Endothelial cell of umbilical vein (primary cell): ENCODE data around the gene SETX. TPM values are rescaled to one million over a fixed set of nuclear protein-coding genes. Genes with fewer than 3 reads are reported as not detected.

ENCODE experiments used
- BruUV-seq: library from RNA; stranded (reverse); fragments of 400-500 nt; replicated peaks from 2 replicates; lab custom pipeline; 2021; lab: Mats Ljungman, UMichigan
- CTCF ChIA-PET: fragments of 300-600, 350-600 bp; sonication (Branson Sonifier 250); formaldehyde crosslinking; loops from one replicate; lab custom pipeline; 2021; ENCODE audit warnings: antibody characterized with exemption, inconsistent platforms; lab: Charles Lee
- POLR2A ChIA-PET: fragments of 300-600, 350-600 bp; sonication (Branson Sonifier 250); formaldehyde crosslinking; loops from one replicate; lab custom pipeline; 2021; ENCODE audit warnings: antibody characterized with exemption, inconsistent platforms; lab: Charles Lee
- DNase-seq: peaks from one replicate; pipeline ENCODE4 v3.0.0-alpha.2; 2011; ENCODE audit warnings: low read depth, low spot score
- FAIRE-seq: peaks from 2 replicates; lab custom pipeline; 2011; peaks lifted over from hg19 to GRCh38; lab: Jason Lieb, UNC
- H2AFZ ChIP-seq: 2 replicates; pipeline ENCODE4 v1.6.0; 2012; ENCODE audit warnings: low read depth, low read length, control low read depth, inconsistent platforms
- H3K27ac ChIP-seq: 2 replicates; pipeline ENCODE4 v1.5.1; 2011; ENCODE audit warnings: low read depth, mild to moderate bottlenecking, control low read depth, low read length, moderate library complexity; ENCODE audit not compliant: insufficient read depth
- H3K27me3 ChIP-seq, 2 experiments: 2 replicates each; pipeline versions ENCODE4 v1.6.0 to v1.6.1; 2011; ENCODE audit warnings: low read length in 2 of 2, mixed read lengths in 1 of 2; ENCODE audit not compliant: control insufficient read depth in 2 of 2, insufficient read depth in 2 of 2
- H3K36me3 ChIP-seq, 2 experiments: 2 replicates in 1 of 2; 3 replicates in 1 of 2; pipeline ENCODE4 v1.5.1; 2011; ENCODE audit warnings: low read length in 2 of 2, mild to moderate bottlenecking in 1 of 2, moderate library complexity in 1 of 2; ENCODE audit not compliant: control insufficient read depth in 2 of 2, insufficient read depth in 2 of 2; ENCODE audit errors: extremely low read depth in 1 of 2
- H3K4me1 ChIP-seq: 3 replicates; pipeline ENCODE4 v1.5.1; 2011; ENCODE audit warnings: mild to moderate bottlenecking, low read length; ENCODE audit not compliant: control insufficient read depth, insufficient read depth; ENCODE audit errors: extremely low read depth
- H3K4me2 ChIP-seq: 2 replicates; pipeline ENCODE4 v1.6.1; 2011; ENCODE audit warnings: low read length, control low read depth, mixed read lengths; ENCODE audit not compliant: insufficient read depth
- H3K4me3 ChIP-seq, 3 experiments: fragments of 200-600 bp in 1 of 3; sonication (generic), shearing (Covaris generic) in 1 of 3; replicated peaks in 1 of 3; 2 replicates each; pipeline ENCODE4 v1.5.1; 2011 to 2016; ENCODE audit warnings: control low read depth in 3 of 3, low read length in 3 of 3, mild to moderate bottlenecking in 2 of 3, inconsistent platforms in 1 of 3, low read depth in 1 of 3, moderate library complexity in 1 of 3; ENCODE audit not compliant: insufficient read depth in 1 of 3
- H3K79me2 ChIP-seq: 2 replicates; pipeline ENCODE4 v1.6.0; 2012; ENCODE audit warnings: low read length, inconsistent platforms; ENCODE audit not compliant: control insufficient read depth, insufficient read depth
- H3K9ac ChIP-seq: replicated peaks from 2 replicates; pipeline ENCODE3; 2011; ENCODE audit warnings: low read length, control low read depth; ENCODE audit not compliant: insufficient read depth; ENCODE audit errors: extremely low read depth
- H3K9me1 ChIP-seq: replicated peaks from 3 replicates; pipeline ENCODE4 v1.6.0; 2011; ENCODE audit warnings: mild to moderate bottlenecking, low read length; ENCODE audit not compliant: control insufficient read depth, insufficient read depth; ENCODE audit errors: extremely low read depth
- H3K9me3 ChIP-seq: replicated peaks from 2 replicates; pipeline ENCODE4 v1.5.1; 2012; ENCODE audit warnings: low read length, inconsistent platforms; ENCODE audit not compliant: control insufficient read depth, insufficient read depth
- H4K20me1 ChIP-seq: replicated peaks from 2 replicates; pipeline ENCODE3; 2011; ENCODE audit warnings: mild to moderate bottlenecking, low read length; ENCODE audit not compliant: control insufficient read depth, insufficient read depth; ENCODE audit errors: extremely low read depth
- EZH2 ChIP-seq: IDR thresholded peaks from 2 replicates; pipeline ENCODE4 v1.6.1; 2012; ENCODE audit warnings: borderline replicate concordance, low read depth, mild to moderate bottlenecking, moderate library complexity, low read length, inconsistent platforms; ENCODE audit not compliant: severe bottlenecking
- FOS ChIP-seq: IDR thresholded peaks from 2 replicates; pipeline ENCODE4 v1.6.1; 2011; ENCODE audit warnings: mild to moderate bottlenecking, low read length, moderate library complexity, borderline replicate concordance; ENCODE audit not compliant: insufficient read depth
- GATA2 ChIP-seq: IDR thresholded peaks from 2 replicates; pipeline ENCODE4 v1.7.0; 2011; ENCODE audit warnings: low read depth, mild to moderate bottlenecking, moderate library complexity, mixed read lengths, low read length; ENCODE audit not compliant: insufficient read length, insufficient read depth
- JUN ChIP-seq: IDR thresholded peaks from 2 replicates; pipeline ENCODE4 v1.6.1; 2011; ENCODE audit warnings: borderline replicate concordance, low read depth; ENCODE audit not compliant: insufficient read length, insufficient read depth
- MYC ChIP-seq: IDR thresholded peaks from one replicate; pipeline ENCODE4 v1.6.1; 2011; ENCODE audit warnings: mild to moderate bottlenecking, low read depth, low read length
- POLR2A ChIP-seq: IDR thresholded peaks from 2 replicates; pipeline ENCODE4 v1.6.1; 2012; ENCODE audit warnings: low read depth, mild to moderate bottlenecking, control low read depth, low read length
- POLR2AphosphoS5 ChIP-seq: IDR thresholded peaks from 2 replicates; pipeline ENCODE4 v1.6.1; 2012; ENCODE audit warnings: low read depth, mild to moderate bottlenecking, control low read depth, low read length, moderate library complexity; ENCODE audit not compliant: insufficient read depth
- dilution Hi-C: fragments of 300-500 bp; cut with MboI; formaldehyde crosslinking; loops from one replicate; pipeline ENCODE4 v1.15.0; 2019; ENCODE audit warnings: low sequenced_read_pairs; ENCODE audit not compliant: extremely low pct_ligation_motif_present
- intact Hi-C: fragments of 100-400 bp; cut with micrococcal nuclease; formaldehyde crosslinking; loops from one replicate; pipeline ENCODE4 v1.10.0; 2022
- polyA plus RNA-seq, 4 experiments: library from polyadenylated mRNA; depleted of rRNA in 3 of 4; stranded (reverse) in 3 of 4; unstranded in 1 of 4; fragments of >200 nt; gene quantifications; 2 replicates each; pipeline versions ENCODE4 v1.2.1 to v1.2.3, GENCODE V29; 2011 to 2012; ENCODE audit warnings: missing spikeins in 1 of 4
- total RNA-seq: library from RNA; stranded (reverse); gene quantifications from 2 replicates; pipeline ENCODE4 v1.2.3, GENCODE V29; 2021
- TF ChIP-seq, protein P1 (sequence below), 2 donors: IDR thresholded peaks; 1 replicate in 1 of 2; 2 replicates in 1 of 2; pipeline ENCODE4 v1.5.1; 2011; ENCODE audit warnings: low read length in 2 of 2, mild to moderate bottlenecking in 2 of 2, moderate library complexity in 2 of 2, control low read depth in 1 of 2, inconsistent platforms in 1 of 2, low read depth in 1 of 2; ENCODE audit not compliant: insufficient read depth in 1 of 2; ENCODE audit errors: extremely low read depth in 1 of 2
- TF ChIP-seq, protein P2 (sequence below): IDR thresholded peaks from 2 replicates; pipeline ENCODE4 v1.6.1; 2011; ENCODE audit not compliant: insufficient read depth, insufficient read length

Gene SETX
- total and polyA plus RNA-seq, 2 donors (not counting 3 experiments of a cell fraction or from before 2014, with no cell fraction given) = 20.9 to 47.7 TPM

DNA sequence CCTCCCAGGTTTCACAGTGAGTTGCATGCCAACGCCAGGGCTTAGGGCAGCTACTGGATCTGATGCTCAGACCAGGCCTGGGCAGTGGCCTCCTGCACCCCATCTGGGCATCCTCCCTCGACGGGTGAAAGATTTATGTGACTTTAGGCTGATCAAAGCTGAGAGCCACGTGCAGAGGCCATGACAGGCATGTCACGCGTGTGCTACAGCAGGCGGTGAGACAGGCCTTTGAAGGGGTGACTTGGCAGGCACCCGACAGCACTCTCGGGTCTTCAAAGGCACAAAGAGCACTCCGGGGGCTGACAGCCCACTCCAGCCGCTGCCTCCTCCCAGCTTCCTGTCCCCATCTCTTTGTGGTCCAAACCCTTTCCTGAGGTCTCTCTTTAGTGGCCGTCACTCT lies 126.7 kb downstream of the SETX start:
- Histone ChIP-seq H3K4me3 (no peak overlapping the region), H3K4me1 (no peaks in the 10 kb centered on the region), H3K9me3 (no peaks in the 10 kb centered on the region), H4K20me1 (no peaks in the 10 kb centered on the region), H3K36me3 (no peaks in the 10 kb centered on the region), H3K27ac (no peak overlapping the region), H3K27me3 (peaks cover 2 to 4% of the 10 kb centered on the region in 2 experiments), H3K9ac (no peak overlapping the region), H2AFZ (no peak overlapping the region), H3K9me1 (no peaks in the 10 kb centered on the region), H3K4me2 (no peak overlapping the region), H3K79me2 (no peaks in the 10 kb centered on the region)
- no TSS peak for BruUV-seq
- DNase-seq (no peak), FAIRE-seq (no peak)
- ChIA-PET CTCF (interaction anchor here (1.2 to 1.9 kb wide), 4 partner anchors 8 to 58 kb away, joined by 3 to 9 read pairs (median 5); no protein-coding TSS in a partner anchor), POLR2A (no interaction called here)
- TF ChIP-seq JUN = no peak
- no peak for TF ChIP-seq GATA2
- no peak for TF ChIP-seq FOS
- TF ChIP-seq, protein P1, sequence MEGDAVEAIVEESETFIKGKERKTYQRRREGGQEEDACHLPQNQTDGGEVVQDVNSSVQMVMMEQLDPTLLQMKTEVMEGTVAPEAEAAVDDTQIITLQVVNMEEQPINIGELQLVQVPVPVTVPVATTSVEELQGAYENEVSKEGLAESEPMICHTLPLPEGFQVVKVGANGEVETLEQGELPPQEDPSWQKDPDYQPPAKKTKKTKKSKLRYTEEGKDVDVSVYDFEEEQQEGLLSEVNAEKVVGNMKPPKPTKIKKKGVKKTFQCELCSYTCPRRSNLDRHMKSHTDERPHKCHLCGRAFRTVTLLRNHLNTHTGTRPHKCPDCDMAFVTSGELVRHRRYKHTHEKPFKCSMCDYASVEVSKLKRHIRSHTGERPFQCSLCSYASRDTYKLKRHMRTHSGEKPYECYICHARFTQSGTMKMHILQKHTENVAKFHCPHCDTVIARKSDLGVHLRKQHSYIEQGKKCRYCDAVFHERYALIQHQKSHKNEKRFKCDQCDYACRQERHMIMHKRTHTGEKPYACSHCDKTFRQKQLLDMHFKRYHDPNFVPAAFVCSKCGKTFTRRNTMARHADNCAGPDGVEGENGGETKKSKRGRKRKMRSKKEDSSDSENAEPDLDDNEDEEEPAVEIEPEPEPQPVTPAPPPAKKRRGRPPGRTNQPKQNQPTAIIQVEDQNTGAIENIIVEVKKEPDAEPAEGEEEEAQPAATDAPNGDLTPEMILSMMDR (IDR thresholded peaks at IDR 0.05; ENCODE audit: extremely low read depth in 1 of 2, insufficient read depth in 1 of 2, low read depth in 1 of 2, low read length in 2 of 2) = no peak
- TF ChIP-seq MYC = no peak
- TF ChIP-seq EZH2 = no peak
- TF ChIP-seq, protein P2, sequence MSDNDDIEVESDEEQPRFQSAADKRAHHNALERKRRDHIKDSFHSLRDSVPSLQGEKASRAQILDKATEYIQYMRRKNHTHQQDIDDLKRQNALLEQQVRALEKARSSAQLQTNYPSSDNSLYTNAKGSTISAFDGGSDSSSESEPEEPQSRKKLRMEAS = no peak
- no peak for TF ChIP-seq POLR2A
- no peak for TF ChIP-seq POLR2AphosphoS5
- dilution Hi-C loops (no loop called here), intact Hi-C loops (no loop called here)
